Bronchus fibroblast of lung (primary cell): Measurements from ENCODE around the gene TMEM164. TPM values are rescaled to one million over a fixed set of nuclear protein-coding genes. Genes with fewer than 3 reads are reported as not detected.

Source experiments
- total RNA-seq: library from RNA; depleted of rRNA; stranded (reverse); fragments of >200 nt; gene quantifications from 2 replicates; pipeline ENCODE4 v1.2.3, GENCODE V29; 2015

The TMEM164 gene
- 8.0 and 8.1 TPM in 2 replicates for total RNA-seq

GRCh38 chrX:110002300-110003166, at the start of gene TMEM164:
Gene TMEM164 (plus strand): TSS chrX:110003114. CDS start chrX:110003775, 661 bp downstream.

